AG10803 (cell line): ENCODE results near the gene ABCA2.

ENCODE experiments used
- DNase-seq: peaks from one replicate; pipeline ENCODE4 v3.0.0; 2010; ENCODE audit warnings: low read depth
- H3K4me3 ChIP-seq: 2 replicates; pipeline ENCODE4 v1.5.1; 2011; ENCODE audit warnings: mild to moderate bottlenecking, low read length, control low read depth
- CTCF ChIP-seq: conservative IDR thresholded peaks from 2 replicates; pipeline ENCODE4 v1.5.1; 2011; ENCODE audit warnings: mild to moderate bottlenecking, low read length, control low read depth, inconsistent platforms

ABCA2 gene

GRCh38 chr9:137046088-137046787, 18.2 kb upstream of the ABCA2 start, which contains the start of gene NPDC1:
Gene NPDC1 (minus strand): TSS chr9:137046177. CDS start chr9:137045989, 188 bp downstream.
- peak; percentile 74 for TF ChIP-seq CTCF
- peak; percentile 57 for DNase-seq
- H3K4me3 ChIP-seq: peak within 1 kb of the TSS; percentile 65

DNA sequence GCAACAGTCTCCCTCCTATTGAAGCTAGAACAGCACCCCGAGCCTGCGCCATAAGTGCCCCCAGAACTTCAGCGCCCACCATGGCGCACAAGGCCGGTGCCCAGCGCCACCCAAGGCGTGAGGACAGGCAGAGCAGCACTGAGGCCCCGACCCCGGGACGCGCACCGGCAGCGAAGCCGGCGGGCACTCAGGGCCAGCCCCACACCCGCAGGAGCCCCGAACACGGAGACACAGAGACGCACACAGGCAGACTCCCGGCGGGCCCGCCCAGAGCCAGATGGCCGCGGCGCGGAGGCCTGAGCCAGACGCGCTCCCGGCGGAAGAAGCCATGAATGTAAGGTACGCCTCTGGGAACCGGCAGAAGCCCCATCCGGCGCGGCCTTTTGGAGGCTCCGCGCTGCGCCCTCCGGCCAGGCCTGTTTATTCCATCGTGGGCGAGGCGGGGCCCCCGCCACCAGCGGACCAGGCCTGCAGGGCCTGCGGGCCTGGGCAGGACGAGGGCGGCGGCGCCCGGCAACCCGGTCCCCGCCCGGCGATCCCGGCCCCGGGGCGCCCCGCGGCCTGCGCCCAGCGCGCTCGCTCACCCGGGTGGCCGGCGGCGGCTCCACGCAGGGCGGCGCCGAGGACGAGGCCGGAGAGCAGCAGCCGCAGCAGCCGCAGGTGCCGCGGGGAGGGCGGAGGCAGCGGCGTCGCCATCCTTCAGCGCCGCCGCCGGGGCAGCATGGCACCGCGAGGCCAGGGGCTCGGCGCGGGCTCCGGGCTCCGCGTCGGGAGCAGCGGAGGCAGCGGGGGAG, 17.5 kb upstream of the ABCA2 start:
- peak; percentile 49 for DNase-seq
- peak overlapping the region; percentile 65 for H3K4me3 ChIP-seq
- no peak for TF ChIP-seq CTCF

DNA sequence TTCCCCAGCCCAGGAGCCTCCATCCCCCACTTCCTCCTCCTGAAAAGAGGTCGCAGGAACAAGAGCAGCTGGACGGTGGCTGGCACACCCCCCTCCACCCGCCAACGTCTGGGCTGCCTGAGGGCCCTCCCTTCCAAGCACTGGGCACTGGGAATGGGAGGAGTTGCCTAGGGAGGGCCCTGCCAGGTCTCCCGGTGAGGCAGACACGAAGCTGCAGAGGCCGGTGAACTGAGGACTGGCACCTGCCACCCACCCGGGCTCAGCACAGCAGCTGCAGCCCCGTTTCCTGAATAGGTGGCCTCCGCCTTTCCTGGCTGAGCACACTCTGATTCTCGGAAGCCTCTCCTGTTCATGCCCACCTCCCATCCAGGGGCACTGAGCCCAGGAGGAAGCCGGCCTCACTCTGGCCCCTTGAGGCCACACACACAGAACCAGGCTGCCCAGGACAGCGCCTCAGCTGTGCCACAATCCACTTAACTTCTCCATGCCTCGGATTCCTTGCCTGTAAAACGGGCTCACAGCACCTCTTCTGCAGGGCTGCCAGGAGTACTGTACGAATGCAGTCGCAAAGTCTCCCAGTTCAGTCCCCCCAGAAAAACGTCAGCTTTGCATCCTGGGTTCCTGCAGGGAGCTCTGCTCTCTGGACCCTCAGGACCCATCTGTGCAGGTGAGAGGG, 16.6 kb upstream of the ABCA2 start:
- peak overlapping the region; percentile 64 for H3K4me3 ChIP-seq
- TF ChIP-seq CTCF: no peak
- DNase-seq: no peak

GRCh38 chr9:137044037-137044436, 16.0 kb upstream of the ABCA2 start:
- DNase-seq: no peak
- TF ChIP-seq CTCF: no peak
- H3K4me3 ChIP-seq: peak overlapping the region; percentile 64

GRCh38 chr9:137042751-137043727, 15.0 kb upstream of the ABCA2 start:
- H3K4me3 ChIP-seq: no peak overlapping the region
- no peak for DNase-seq

More at GRCh38 chr9:137042751-137043727, 15.0 kb upstream of the ABCA2 start:
- no peak for TF ChIP-seq CTCF
